Naive B cell (primary cell): ENCODE results near the gene HSPBP1. TPM values are rescaled to one million over a fixed set of nuclear protein-coding genes. Genes with fewer than 3 reads are reported as not detected.
A peak's percentile ranks its signal among the peaks of the same experiment; 100 is the strongest.

Experiments used
- ATAC-seq, 2 donors: fragments of 150-1000 bp; cut with Tn5 transposase; 2 replicates each; pipeline ENCODE4 v1.10.0; 2021; ENCODE audit warnings: low read depth in 2 of 2, mild to moderate bottlenecking in 2 of 2, moderate library complexity in 2 of 2
- DNase-seq: peaks from one replicate; pipeline ENCODE4 v3.0.0; 2022
- H3K27ac Mint-ChIP-seq, 6 donors: one replicate each; pipeline ENCODE4 v1.8.0; 2020 to 2022; ENCODE audit warnings: mild to moderate bottlenecking in 6 of 6, mixed read lengths in 6 of 6, moderate library complexity in 5 of 6, inconsistent platforms in 2 of 6
- H3K27me3 Mint-ChIP-seq, 3 donors: one replicate each; pipeline ENCODE4 v1.8.0; 2021 to 2022; ENCODE audit warnings: mixed read lengths in 3 of 3, mild to moderate bottlenecking in 1 of 3
- H3K36me3 Mint-ChIP-seq, 2 donors: one replicate each; pipeline ENCODE4 v1.8.0; 2020 to 2022; ENCODE audit warnings: mixed read lengths in 2 of 2, inconsistent platforms in 1 of 2, mild to moderate bottlenecking in 1 of 2
- H3K4me1 Mint-ChIP-seq, 3 donors: one replicate each; pipeline ENCODE4 v1.8.0; 2020 to 2022; ENCODE audit warnings: mixed read lengths in 3 of 3, inconsistent platforms in 1 of 3, mild to moderate bottlenecking in 1 of 3, moderate library complexity in 1 of 3
- H3K4me3 Mint-ChIP-seq, 8 donors: one replicate each; pipeline ENCODE4 v1.8.0; 2020 to 2022; ENCODE audit warnings: mild to moderate bottlenecking in 8 of 8, mixed read lengths in 8 of 8, moderate library complexity in 8 of 8, inconsistent platforms in 2 of 8
- H3K9me3 Mint-ChIP-seq, 7 donors: one replicate each; pipeline ENCODE4 v1.8.0; 2020 to 2022; ENCODE audit warnings: mixed read lengths in 7 of 7, mild to moderate bottlenecking in 5 of 7, inconsistent platforms in 2 of 7, moderate library complexity in 1 of 7
- polyA plus RNA-seq, 6 donors: library from polyadenylated mRNA; unstranded; fragments of 300-500 nt; fragmentation: Illumina TruSeq; gene quantifications; one replicate each; pipeline ENCODE4 v1.2.3, GENCODE V29; 2021; ENCODE audit warnings: low read depth in 6 of 6

HSPBP1 gene
- polyA plus RNA-seq, 6 donors from 2014 or later, result 22.6 to 40.0 (median 32.6) TPM

GRCh38 chr19:55265173-55265572 lies 14.7 kb downstream of the HSPBP1 start:
- Mint-ChIP-seq H3K4me1 (peaks cover 5 to 18% (median 8%) of the 10 kb centered on the region in 3 donors), H3K9me3 (peaks cover 0 to 5% (median 2%) of the 10 kb centered on the region in 7 donors), H3K27me3 (no peaks in the 10 kb centered on the region), H3K27ac (no peak overlapping the region), H3K36me3 (peaks cover 14 to 17% of the 10 kb centered on the region in 2 donors), H3K4me3 (no peak overlapping the region)
- ATAC-seq, result no peak
- no peak for DNase-seq

- H3K27me3 Mint-ChIP-seq, result no peaks in the 10 kb centered on the region
- peaks cover 10 to 18% (median 11%) of the 10 kb centered on the region in 3 donors for H3K4me1 Mint-ChIP-seq
- peaks cover 12 to 17% of the 10 kb centered on the region in 2 donors for H3K36me3 Mint-ChIP-seq
- H3K4me3 Mint-ChIP-seq, result no peak overlapping the region
- DNase-seq, result no peak
- no peak overlapping the region for H3K27ac Mint-ChIP-seq
- H3K9me3 Mint-ChIP-seq, result peaks cover 0 to 5% (median 2%) of the 10 kb centered on the region in 7 donors
- no peak for ATAC-seq
Measured at GRCh38 chr19:55264531-55264930, 15.4 kb downstream of the HSPBP1 start.

- peak overlapping the region in 1 of 6 donors; percentile 29 for H3K27ac Mint-ChIP-seq
- peaks cover 6 to 35% of the 10 kb centered on the region in 2 donors for H3K36me3 Mint-ChIP-seq
- no peak for ATAC-seq
- peaks cover 20 to 28% (median 25%) of the 10 kb centered on the region in 3 donors for H3K4me1 Mint-ChIP-seq
- H3K4me3 Mint-ChIP-seq, result no peak overlapping the region
- H3K27me3 Mint-ChIP-seq, result no peaks in the 10 kb centered on the region
- peaks cover 0 to 5% (median 2%) of the 10 kb centered on the region in 7 donors for H3K9me3 Mint-ChIP-seq
- DNase-seq, result no peak
Measured at GRCh38 chr19:55262359-55262758, 17.6 kb downstream of the HSPBP1 start.

GRCh38 chr19:55261671-55262126 lies 18.2 kb downstream of the HSPBP1 start:
- ATAC-seq (no peak), DNase-seq (no peak)
- peaks cover 26 to 35% (median 32%) of the 10 kb centered on the region in 3 donors for H3K4me1 Mint-ChIP-seq
- peaks cover 0 to 5% (median 2%) of the 10 kb centered on the region in 7 donors for H3K9me3 Mint-ChIP-seq
- peak overlapping the region in 1 of 8 donors; percentile 56 for H3K4me3 Mint-ChIP-seq
- peaks cover 6 to 34% of the 10 kb centered on the region in 2 donors for H3K36me3 Mint-ChIP-seq
- H3K27me3 Mint-ChIP-seq, result no peaks in the 10 kb centered on the region
- peak overlapping the region in 2 of 6 donors; percentile 29 to 54 for H3K27ac Mint-ChIP-seq

GRCh38 chr19:55259540-55260210 lies 20.2 kb downstream of the HSPBP1 start:
- peaks cover 0 to 25% of the 10 kb centered on the region in 2 donors for H3K36me3 Mint-ChIP-seq

GRCh38 chr19:55258828-55259539 lies 20.9 kb downstream of the HSPBP1 start, which contains the start of gene PPP6R1:
Gene PPP6R1 (minus strand): TSS chr19:55259017. CDS start chr19:55247103, 11,914 bp downstream.
- no peaks in the 10 kb centered on the region for H3K27me3 Mint-ChIP-seq
- DNase-seq (peak; percentile 95), ATAC-seq (peak; percentile 73)
- H3K4me3 Mint-ChIP-seq, result peak within 1 kb of the TSS; percentile 92 to 100 (median 98)
- peaks cover 48 to 55% (median 51%) of the 10 kb centered on the region in 3 donors for H3K4me1 Mint-ChIP-seq
- H3K27ac Mint-ChIP-seq, result peak within 1 kb of the TSS; percentile 95 to 100 (median 98)
- H3K36me3 Mint-ChIP-seq, result peaks cover 0 to 25% of the 10 kb centered on the region in 2 donors
- H3K9me3 Mint-ChIP-seq, result peaks cover 0 to 1% (median 0%) of the 10 kb centered on the region in 7 donors

More at GRCh38 chr19:55259540-55260210, 20.2 kb downstream of the HSPBP1 start:
- H3K4me3 Mint-ChIP-seq, result peak overlapping the region; percentile 92 to 100 (median 94)
- peaks cover 42 to 49% (median 45%) of the 10 kb centered on the region in 3 donors for H3K4me1 Mint-ChIP-seq
- H3K27me3 Mint-ChIP-seq, result no peaks in the 10 kb centered on the region
- DNase-seq (no peak), ATAC-seq (no peak)
- peak overlapping the region; percentile 95 to 98 (median 97) for H3K27ac Mint-ChIP-seq
- peaks cover 0 to 1% (median 0%) of the 10 kb centered on the region in 7 donors for H3K9me3 Mint-ChIP-seq

- H3K4me1 Mint-ChIP-seq, result peaks cover 54 to 61% (median 57%) of the 10 kb centered on the region in 3 donors
- peak overlapping the region; percentile 72 to 98 (median 97) for H3K27ac Mint-ChIP-seq
- DNase-seq (no peak), ATAC-seq (no peak)
- no peaks in the 10 kb centered on the region for H3K27me3 Mint-ChIP-seq
- peaks cover 0 to 25% of the 10 kb centered on the region in 2 donors for H3K36me3 Mint-ChIP-seq
- peaks cover 0 to 1% (median 0%) of the 10 kb centered on the region in 7 donors for H3K9me3 Mint-ChIP-seq
- peak overlapping the region; percentile 92 to 100 (median 94) for H3K4me3 Mint-ChIP-seq
Measured at GRCh38 chr19:55258476-55258827, 21.5 kb downstream of the HSPBP1 start.

GRCh38 chr19:55257461-55258420 lies 22.2 kb downstream of the HSPBP1 start:
- peaks cover 61 to 63% (median 62%) of the 10 kb centered on the region in 3 donors for H3K4me1 Mint-ChIP-seq
- peak overlapping the region; percentile 94 to 100 (median 98) for H3K27ac Mint-ChIP-seq
- DNase-seq, result no peak
- peaks cover 0 to 1% (median 0%) of the 10 kb centered on the region in 7 donors for H3K9me3 Mint-ChIP-seq
- H3K36me3 Mint-ChIP-seq, result peaks cover 0 to 25% of the 10 kb centered on the region in 2 donors
- no peak for ATAC-seq
- H3K27me3 Mint-ChIP-seq, result no peaks in the 10 kb centered on the region
- H3K4me3 Mint-ChIP-seq, result peak overlapping the region; percentile 87 to 100 (median 98)

GRCh38 chr19:55256562-55257460 lies 23.1 kb downstream of the HSPBP1 start:
- H3K4me1 Mint-ChIP-seq, result peaks cover 61 to 70% (median 68%) of the 10 kb centered on the region in 3 donors
- no peaks in the 10 kb centered on the region for H3K27me3 Mint-ChIP-seq
- H3K9me3 Mint-ChIP-seq, result no peaks in the 10 kb centered on the region
- no peak for ATAC-seq
- H3K27ac Mint-ChIP-seq, result peak overlapping the region; percentile 94 to 100 (median 98)
- peak overlapping the region; percentile 87 to 100 (median 98) for H3K4me3 Mint-ChIP-seq
- peaks cover 0 to 19% of the 10 kb centered on the region in 2 donors for H3K36me3 Mint-ChIP-seq
- no peak for DNase-seq

GRCh38 chr19:55255618-55256423 lies 24.1 kb downstream of the HSPBP1 start:
- DNase-seq (peak; percentile 39), ATAC-seq (no peak)
- H3K27ac Mint-ChIP-seq, result peak overlapping the region; percentile 88 to 100 (median 98)
- H3K4me3 Mint-ChIP-seq, result peak overlapping the region; percentile 87 to 100 (median 98)
- H3K9me3 Mint-ChIP-seq, result no peaks in the 10 kb centered on the region
- peaks cover 0 to 22% of the 10 kb centered on the region in 2 donors for H3K36me3 Mint-ChIP-seq
- peaks cover 71 to 80% (median 78%) of the 10 kb centered on the region in 3 donors for H3K4me1 Mint-ChIP-seq
- H3K27me3 Mint-ChIP-seq, result no peaks in the 10 kb centered on the region

GRCh38 chr19:55254625-55254977 lies 25.3 kb downstream of the HSPBP1 start:
- Mint-ChIP-seq H3K27me3 (no peaks in the 10 kb centered on the region), H3K36me3 (peaks cover 0 to 24% of the 10 kb centered on the region in 2 donors), H3K4me3 (peak overlapping the region; percentile 87 to 100 (median 98)), H3K4me1 (peaks cover 70 to 85% (median 80%) of the 10 kb centered on the region in 3 donors), H3K9me3 (no peaks in the 10 kb centered on the region), H3K27ac (peak overlapping the region; percentile 95 to 100 (median 99))
- DNase-seq (no peak), ATAC-seq (no peak)
